H9 (cell line): Measurements from ENCODE around the gene OPN1SW. TPM values are rescaled to one million over a fixed set of nuclear protein-coding genes. Genes with fewer than 3 reads are reported as not detected.

Experiments
- DNase-seq: peaks from one replicate; pipeline ENCODE4 v3.0.0-alpha.2; 2017
- H2AFZ ChIP-seq: one replicate; pipeline ENCODE4 v1.6.1; 2013; ENCODE audit warnings: mild to moderate bottlenecking, low read length, control low read depth, moderate library complexity
- H2AK5ac ChIP-seq: 2 replicates; pipeline ENCODE4 v1.6.1; 2013; ENCODE audit warnings: low read length, control low read depth, mixed read lengths; ENCODE audit not compliant: insufficient read length
- H2BK120ac ChIP-seq: one replicate; pipeline ENCODE4 v1.6.1; 2013; ENCODE audit warnings: low read depth, mild to moderate bottlenecking, low read length, control low read depth, inconsistent platforms; ENCODE audit not compliant: poor library complexity, severe bottlenecking
- H2BK12ac ChIP-seq: 2 replicates; pipeline ENCODE4 v1.6.1; 2013; ENCODE audit warnings: low read length, control low read depth, mixed read lengths, low read depth; ENCODE audit not compliant: insufficient read length
- H2BK15ac ChIP-seq: 2 replicates; pipeline ENCODE4 v1.6.1; 2013; ENCODE audit warnings: low read depth, low read length, control low read depth
- H2BK20ac ChIP-seq: one replicate; pipeline ENCODE4 v1.6.1; 2013; ENCODE audit warnings: low read depth, mild to moderate bottlenecking, low read length, control low read depth, inconsistent platforms; ENCODE audit not compliant: poor library complexity, severe bottlenecking
- H2BK5ac ChIP-seq: 2 replicates; pipeline ENCODE4 v1.6.1; 2013; ENCODE audit warnings: low read length, control low read depth, mixed read lengths; ENCODE audit not compliant: insufficient read length
- H3K14ac ChIP-seq: 2 replicates; pipeline ENCODE4 v1.6.1; 2013; ENCODE audit warnings: low read length, control low read depth; ENCODE audit not compliant: insufficient read depth
- H3K18ac ChIP-seq: 2 replicates; pipeline ENCODE4 v1.6.1; 2013; ENCODE audit warnings: low read depth, mild to moderate bottlenecking, mixed read lengths, low read length, control low read depth; ENCODE audit not compliant: insufficient read length
- H3K23ac ChIP-seq: 2 replicates; pipeline ENCODE4 v1.6.1; 2013; ENCODE audit warnings: low read length, control low read depth, mixed read lengths, low read depth; ENCODE audit not compliant: insufficient read length
- H3K23me2 ChIP-seq: 2 replicates; pipeline ENCODE4 v1.6.1; 2013; ENCODE audit warnings: low read depth, mild to moderate bottlenecking, mixed read lengths, low read length, control low read depth; ENCODE audit not compliant: insufficient read length, poor library complexity, severe bottlenecking
- H3K27ac ChIP-seq: 2 replicates; pipeline ENCODE4 v1.5.1; 2013; ENCODE audit warnings: low read length, control low read depth, mixed read lengths, low read depth; ENCODE audit not compliant: insufficient read length
- H3K27me3 ChIP-seq: 2 replicates; pipeline ENCODE4 v1.6.1; 2013; ENCODE audit warnings: low read length, control low read depth, inconsistent platforms; ENCODE audit not compliant: insufficient read depth
- H3K4ac ChIP-seq: 2 replicates; pipeline ENCODE4 v1.6.1; 2013; ENCODE audit warnings: low read depth, mild to moderate bottlenecking, control low read depth, inconsistent platforms, low read length, moderate library complexity
- H3K4me1 ChIP-seq: 2 replicates; pipeline ENCODE4 v1.6.1; 2013; ENCODE audit warnings: low read length, control low read depth, inconsistent platforms; ENCODE audit not compliant: insufficient read depth
- H3K4me2 ChIP-seq: 2 replicates; pipeline ENCODE4 v1.6.1; 2013; ENCODE audit warnings: low read length, control low read depth, mixed read lengths; ENCODE audit not compliant: insufficient read length, insufficient read depth
- H3K56ac ChIP-seq: 2 replicates; pipeline ENCODE4 v1.6.1; 2013; ENCODE audit warnings: low read depth, mild to moderate bottlenecking, mixed read lengths, low read length, control low read depth; ENCODE audit not compliant: insufficient read length
- H3K79me1 ChIP-seq: 2 replicates; pipeline ENCODE4 v1.6.1; 2013; ENCODE audit warnings: low read depth, mild to moderate bottlenecking, moderate library complexity, low read length, control low read depth, inconsistent platforms; ENCODE audit not compliant: insufficient read depth, poor library complexity, severe bottlenecking
- H3K79me2 ChIP-seq: 2 replicates; pipeline ENCODE4 v1.6.1; 2013; ENCODE audit warnings: low read length, control low read depth, inconsistent platforms; ENCODE audit not compliant: insufficient read depth
- H3K9ac ChIP-seq: 2 replicates; pipeline ENCODE4 v1.6.1; 2013; ENCODE audit warnings: low read length, control low read depth, mixed read lengths; ENCODE audit not compliant: insufficient read length; ENCODE audit errors: extremely low read depth
- H3K9me3 ChIP-seq: one replicate; pipeline ENCODE4 v1.6.1; 2013; ENCODE audit warnings: low read depth, low read length, inconsistent platforms; ENCODE audit not compliant: control insufficient read depth
- H3T11ph ChIP-seq: one replicate; pipeline ENCODE4 v1.6.1; 2013; ENCODE audit warnings: mild to moderate bottlenecking, low read length, control low read depth, inconsistent platforms
- H4K20me1 ChIP-seq: one replicate; pipeline ENCODE4 v1.6.1; 2013; ENCODE audit not compliant: control insufficient read depth, insufficient read length, insufficient read depth
- H4K5ac ChIP-seq: 2 replicates; pipeline ENCODE4 v1.6.1; 2013; ENCODE audit warnings: low read depth, mild to moderate bottlenecking, mixed read lengths, low read length, control low read depth; ENCODE audit not compliant: insufficient read length
- H4K8ac ChIP-seq: replicated peaks from 2 replicates; pipeline ENCODE4 v1.6.1; 2013; ENCODE audit warnings: low read length, control low read depth, mixed read lengths, low read depth; ENCODE audit not compliant: insufficient read length
- H4K91ac ChIP-seq: 2 replicates; pipeline ENCODE4 v1.6.1; 2013; ENCODE audit warnings: low read depth, mild to moderate bottlenecking, moderate library complexity, mixed read lengths, low read length, control low read depth; ENCODE audit not compliant: insufficient read length
- H3K27ac Mint-ChIP-seq, 3 experiments: 2 replicates in 2 of 3; 3 replicates in 1 of 3; pipeline ENCODE4 v1.8.0; 2020 to 2021; ENCODE audit warnings: mixed read lengths in 3 of 3, mild to moderate bottlenecking in 1 of 3, moderate library complexity in 1 of 3
- H3K27me3 Mint-ChIP-seq: 2 replicates; pipeline ENCODE4 v1.8.0; 2021; ENCODE audit warnings: low read depth, mild to moderate bottlenecking, moderate library complexity, mixed read lengths
- H3K36me3 Mint-ChIP-seq, 3 experiments: 2 replicates in 2 of 3; 3 replicates in 1 of 3; pipeline ENCODE4 v1.8.0; 2020 to 2021; ENCODE audit warnings: low read depth in 3 of 3, mixed read lengths in 3 of 3; ENCODE audit not compliant: insufficient read depth in 1 of 3
- H3K4me1 Mint-ChIP-seq, 2 experiments: 2 replicates each; pipeline ENCODE4 v1.8.0; 2020; ENCODE audit warnings: mixed read lengths in 2 of 2
- H3K4me3 Mint-ChIP-seq, 2 experiments: 2 replicates in 1 of 2; 3 replicates in 1 of 2; pipeline ENCODE4 v1.8.0; 2020 to 2021; ENCODE audit warnings: mild to moderate bottlenecking in 2 of 2, mixed read lengths in 2 of 2, moderate library complexity in 1 of 2
- H3K9me3 Mint-ChIP-seq, 2 experiments: 2 replicates in 1 of 2; 3 replicates in 1 of 2; pipeline ENCODE4 v1.8.0; 2020; ENCODE audit warnings: mild to moderate bottlenecking in 2 of 2, mixed read lengths in 2 of 2, moderate library complexity in 1 of 2
- WGBS: extraction: QIAGEN DNeasy Blood & Tissue Kit; methylation state at CpG from one replicate; pipeline ENCODE4 v1.1.7; 2013; ENCODE audit warnings: missing lambda C conversion rate, low lambda C conversion rate, mixed read lengths; ENCODE audit not compliant: insufficient read length; ENCODE audit errors: extremely low coverage; 5-methylcytosine and 5-hydroxymethylcytosine counted together
- total RNA-seq: library from RNA; stranded (reverse); gene quantifications from 2 replicates; pipeline ENCODE4 v1.2.1, GENCODE V29; 2021
- TF ChIP-seq, protein P1 (sequence below): fragments of 200-600 bp; sonication (generic); conservative IDR thresholded peaks from 3 replicates; pipeline ENCODE4 v1.8.0; 2021; ENCODE audit warnings: antibody characterized with exemption, mild to moderate bottlenecking

Gene OPN1SW
- total RNA-seq, 1 experiment from 2014 or later: not detected

DNA sequence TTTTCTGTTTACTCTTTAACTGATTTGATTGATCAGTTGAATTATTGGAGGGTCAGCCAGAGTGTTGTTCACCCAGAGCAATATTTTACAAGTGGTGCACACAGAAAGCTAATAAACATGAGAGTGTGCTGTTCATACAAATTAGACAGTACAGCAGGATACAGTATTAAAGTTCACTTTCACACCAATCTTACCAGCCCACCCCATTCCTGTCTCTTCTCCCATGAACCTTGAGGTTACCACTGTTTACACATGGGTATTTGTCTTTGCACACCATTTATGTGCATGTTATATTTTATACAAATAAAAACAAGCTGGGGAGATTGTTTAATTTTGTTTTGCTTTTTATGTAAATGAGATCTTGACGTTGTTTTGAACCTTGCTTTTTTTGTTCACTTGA, 29.9 kb downstream of the OPN1SW start:
- Histone ChIP-seq H4K8ac (no peak overlapping the region), H3K79me2 (peaks cover 48% of the 10 kb centered on the region), H2BK12ac (no peak overlapping the region), H3K18ac (no peak overlapping the region), H2AFZ (no peak overlapping the region), H3K56ac (no peak overlapping the region), H3K23ac (no peak overlapping the region), H3K4me2 (no peak overlapping the region), H4K20me1 (no peaks in the 10 kb centered on the region), H3T11ph (no peak overlapping the region), H3K9ac (no peak overlapping the region), H3K79me1 (peaks cover 19% of the 10 kb centered on the region), H4K5ac (no peak overlapping the region), H2BK15ac (no peak overlapping the region), H3K27ac (no peak overlapping the region), H3K14ac (no peak overlapping the region), H3K4me1 (no peaks in the 10 kb centered on the region; the same call in 1 of the 2 replicates), H2BK5ac (no peak overlapping the region), H3K9me3 (no peaks in the 10 kb centered on the region), H2AK5ac (no peak overlapping the region), H3K27me3 (no peaks in the 10 kb centered on the region), H3K4ac (no peak overlapping the region), H3K23me2 (no peaks in the 10 kb centered on the region), H4K91ac (no peak overlapping the region), H2BK20ac (no peak overlapping the region), H2BK120ac (no peak overlapping the region)
- WGBS: no CpG with 5 or more reads among the region's 1 CpG
- H3K4me3 Mint-ChIP-seq: no peak overlapping the region
- no peak for DNase-seq
- no peaks in the 10 kb centered on the region for H3K27me3 Mint-ChIP-seq
- H3K36me3 Mint-ChIP-seq: peaks cover 16 to 43% (median 42%) of the 10 kb centered on the region in 3 experiments
- H3K4me1 Mint-ChIP-seq: peaks cover 16 to 24% of the 10 kb centered on the region in 2 experiments
- TF ChIP-seq, protein P1, sequence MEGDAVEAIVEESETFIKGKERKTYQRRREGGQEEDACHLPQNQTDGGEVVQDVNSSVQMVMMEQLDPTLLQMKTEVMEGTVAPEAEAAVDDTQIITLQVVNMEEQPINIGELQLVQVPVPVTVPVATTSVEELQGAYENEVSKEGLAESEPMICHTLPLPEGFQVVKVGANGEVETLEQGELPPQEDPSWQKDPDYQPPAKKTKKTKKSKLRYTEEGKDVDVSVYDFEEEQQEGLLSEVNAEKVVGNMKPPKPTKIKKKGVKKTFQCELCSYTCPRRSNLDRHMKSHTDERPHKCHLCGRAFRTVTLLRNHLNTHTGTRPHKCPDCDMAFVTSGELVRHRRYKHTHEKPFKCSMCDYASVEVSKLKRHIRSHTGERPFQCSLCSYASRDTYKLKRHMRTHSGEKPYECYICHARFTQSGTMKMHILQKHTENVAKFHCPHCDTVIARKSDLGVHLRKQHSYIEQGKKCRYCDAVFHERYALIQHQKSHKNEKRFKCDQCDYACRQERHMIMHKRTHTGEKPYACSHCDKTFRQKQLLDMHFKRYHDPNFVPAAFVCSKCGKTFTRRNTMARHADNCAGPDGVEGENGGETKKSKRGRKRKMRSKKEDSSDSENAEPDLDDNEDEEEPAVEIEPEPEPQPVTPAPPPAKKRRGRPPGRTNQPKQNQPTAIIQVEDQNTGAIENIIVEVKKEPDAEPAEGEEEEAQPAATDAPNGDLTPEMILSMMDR: no peak
- no peak overlapping the region for H3K27ac Mint-ChIP-seq
- H3K9me3 Mint-ChIP-seq: no peaks in the 10 kb centered on the region
